ENCODE results near the gene BICD1. TPM values are rescaled to one million over a fixed set of nuclear protein-coding genes. Genes with fewer than 3 reads are reported as not detected.

BICD1 gene
- polyA plus RNA-seq, 1 donor = 9.0 TPM

GRCh38 chr12:32402170-32402569, 295.5 kb downstream of the BICD1 start:
- no peak for DNase-seq (ENCODE audit: low read depth)

- no peak for DNase-seq (ENCODE audit: low read depth)
These were observed 296.3 kb downstream of the BICD1 start for GRCh38 chr12:32402946-32403345.

- no peak for DNase-seq (ENCODE audit: low read depth)
These were observed 301.1 kb downstream of the BICD1 start for GRCh38 chr12:32407795-32408194.

GRCh38 chr12:32413412-32413811, 306.8 kb downstream of the BICD1 start:
- DNase-seq (ENCODE audit: low read depth) = no peak

GRCh38 chr12:32418221-32418620, 311.6 kb downstream of the BICD1 start:
- no peak for DNase-seq (ENCODE audit: low read depth)

- no peak for DNase-seq (ENCODE audit: low read depth)
These were observed 312.4 kb downstream of the BICD1 start for GRCh38 chr12:32418903-32419519.

GRCh38 chr12:32419520-32419960, 312.9 kb downstream of the BICD1 start:
- no peak for DNase-seq (ENCODE audit: low read depth)

GRCh38 chr12:32420356-32420755, 313.7 kb downstream of the BICD1 start:
- no peak for DNase-seq (ENCODE audit: low read depth)

- DNase-seq (ENCODE audit: low read depth) = no peak
These were observed 316.9 kb downstream of the BICD1 start for GRCh38 chr12:32423559-32423958.

- DNase-seq (ENCODE audit: low read depth) = no peak
These were observed 324.4 kb downstream of the BICD1 start for GRCh38 chr12:32431025-32431424.

Other genes with a start within 250 kb of the BICD1 start
- gene RESF1, start 147.4 kb upstream of the BICD1 start, polyA plus RNA-seq (ENCODE audit: insufficient read length) = 21.6 TPM